GM12891 (cell line): ENCODE results near the gene FPR1.

Experiments
- POLR2A ChIP-seq: IDR thresholded peaks from 2 replicates; pipeline ENCODE4 v1.6.1; 2011; ENCODE audit warnings: low read depth, low read length, control low read depth
- POLR2AphosphoS5 ChIP-seq: IDR thresholded peaks from 2 replicates; pipeline ENCODE4 v1.6.1; 2011; ENCODE audit warnings: low read depth, low read length, control low read depth
- POU2F2 ChIP-seq: IDR thresholded peaks from 2 replicates; pipeline ENCODE4 v1.6.1; 2011; ENCODE audit warnings: low read depth, mild to moderate bottlenecking, control low read depth, low read length, moderate library complexity
- TAF1 ChIP-seq: IDR thresholded peaks from 2 replicates; pipeline ENCODE4 v1.6.1; 2011; ENCODE audit warnings: low read depth, low read length, control low read depth

- TF ChIP-seq POLR2A = no peak
- no peak for TF ChIP-seq POLR2AphosphoS5
- no peak for TF ChIP-seq TAF1
- TF ChIP-seq POU2F2 = no peak
Measured at GRCh38 chr19:51698296-51698695, 53.4 kb downstream of the FPR1 start.
